C4-2B (cell line): ENCODE results near the gene LIPT2.

Experiments
- CTCF ChIP-seq: fragments of 450-650 bp; conservative IDR thresholded peaks from 2 replicates; pipeline ENCODE4 v1.5.1; 2017; ENCODE audit warnings: mild to moderate bottlenecking
- ZFX ChIP-seq: fragments of 450-650 bp; IDR thresholded peaks from 2 replicates; pipeline ENCODE4 v1.6.1; 2017

DNA sequence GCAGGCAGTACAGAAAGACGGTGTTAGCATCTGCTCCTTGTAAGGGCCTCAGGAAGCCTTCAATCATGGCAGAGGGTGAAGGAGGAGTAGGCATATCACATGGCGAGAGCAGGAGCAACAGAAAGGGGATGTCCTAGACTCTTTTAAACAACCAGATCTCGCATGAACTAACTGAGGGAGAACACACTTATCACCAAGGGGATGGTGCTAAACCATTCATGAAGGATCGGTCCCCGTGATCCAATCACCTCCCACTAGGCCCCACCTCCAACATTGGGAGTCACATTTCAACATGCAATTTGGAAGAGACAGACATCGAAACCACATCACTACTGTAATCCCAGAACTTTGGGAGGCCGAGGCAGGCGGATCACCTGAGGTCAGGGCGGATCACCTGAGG is 39.9 kb upstream of the LIPT2 start:
- TF ChIP-seq CTCF (no peak), ZFX (no peak)
